Measurements from ENCODE around the gene MIR17HG.
A peak's percentile ranks its signal among the peaks of the same experiment; 100 is the strongest.
"Not testable (repeated sequence)": the region's sequence is repeated elsewhere in the genome, so short reads cannot be mapped to it uniquely, and the experiment has no call there.

The MIR17HG gene

DNA sequence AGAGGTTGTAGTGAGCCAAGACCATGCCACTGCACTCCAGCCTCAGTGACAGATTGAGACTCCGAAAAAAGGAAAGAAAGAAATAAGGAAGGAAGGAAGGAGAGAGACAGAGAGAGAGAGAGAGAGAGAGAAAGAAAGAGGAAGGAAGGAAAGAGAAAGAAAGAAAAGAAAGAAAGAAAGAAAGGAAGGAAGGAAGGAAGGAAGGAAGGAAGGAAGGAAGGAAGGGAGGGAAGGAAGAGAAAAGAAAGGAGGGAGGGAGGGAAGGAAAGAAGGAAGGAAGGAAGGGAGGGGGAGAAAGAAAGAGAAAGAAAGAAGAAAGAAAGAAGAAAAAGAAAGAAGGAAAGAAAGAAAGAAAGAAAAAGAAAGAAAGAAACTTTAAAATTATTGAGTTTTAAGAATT lies 26.5 kb upstream of the MIR17HG start:
- not testable (repeated sequence) for H3K27me3 Mint-ChIP-seq; H3K27ac Mint-ChIP-seq; H3K4me3 Mint-ChIP-seq; H3K36me3 Mint-ChIP-seq (ENCODE audit: low read depth); H3K9me3 Mint-ChIP-seq; DNase-seq
- peaks cover 14% of the 10 kb centered on the region for H3K4me1 Mint-ChIP-seq (ENCODE audit: low read depth)

DNA sequence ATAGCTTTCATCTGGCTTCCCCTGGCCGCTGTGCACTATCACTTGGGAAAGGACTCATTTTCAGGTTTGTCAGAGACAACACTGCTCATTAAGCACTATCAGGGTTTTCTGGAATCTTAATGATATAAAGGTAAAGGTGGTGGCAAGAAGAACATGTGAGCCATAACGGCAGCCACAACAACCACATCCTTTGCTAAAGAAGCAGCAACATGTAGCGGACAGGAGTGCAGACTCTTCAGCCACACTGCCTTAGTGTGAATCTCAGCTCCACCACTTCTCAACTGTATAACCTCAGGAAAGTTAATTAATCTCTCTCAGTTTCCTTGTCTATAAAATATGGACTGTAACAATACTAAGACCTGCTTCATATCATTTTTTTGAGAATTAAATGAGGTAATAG lies 24.1 kb upstream of the MIR17HG start:
- Mint-ChIP-seq H3K27me3 (peaks cover 6% of the 10 kb centered on the region), H3K9me3 (no peaks in the 10 kb centered on the region), H3K4me1 (ENCODE audit: low read depth) (peaks cover 14% of the 10 kb centered on the region), H3K36me3 (ENCODE audit: low read depth) (no peaks in the 10 kb centered on the region), H3K4me3 (no peak overlapping the region), H3K27ac (no peak overlapping the region)
- no peak for DNase-seq

DNA sequence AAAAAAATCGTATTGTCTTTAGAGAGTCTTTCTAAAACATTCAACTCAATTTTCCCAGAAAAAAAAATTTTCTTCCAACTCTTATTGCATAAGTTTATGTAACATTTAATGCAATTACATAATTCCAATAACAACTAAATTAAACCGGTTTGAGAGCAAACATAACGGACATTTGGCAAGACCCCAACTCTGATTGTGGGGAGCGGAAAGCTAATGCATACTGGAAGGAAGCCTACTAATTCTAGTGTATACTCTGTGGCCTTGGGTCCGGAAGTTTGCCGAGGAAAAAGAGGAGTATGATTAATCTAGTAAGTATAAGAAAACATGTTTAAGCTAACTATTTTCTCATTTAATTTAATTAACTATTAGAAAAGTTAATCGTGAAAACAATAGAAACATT lies 21.3 kb upstream of the MIR17HG start:
- H3K36me3 Mint-ChIP-seq (ENCODE audit: low read depth), result no peaks in the 10 kb centered on the region
- H3K27ac Mint-ChIP-seq, result no peak overlapping the region
- H3K9me3 Mint-ChIP-seq, result no peaks in the 10 kb centered on the region
- peaks cover 6% of the 10 kb centered on the region for H3K27me3 Mint-ChIP-seq
- H3K4me3 Mint-ChIP-seq, result no peak overlapping the region
- H3K4me1 Mint-ChIP-seq (ENCODE audit: low read depth), result peaks cover 22% of the 10 kb centered on the region
- no peak for DNase-seq

DNA sequence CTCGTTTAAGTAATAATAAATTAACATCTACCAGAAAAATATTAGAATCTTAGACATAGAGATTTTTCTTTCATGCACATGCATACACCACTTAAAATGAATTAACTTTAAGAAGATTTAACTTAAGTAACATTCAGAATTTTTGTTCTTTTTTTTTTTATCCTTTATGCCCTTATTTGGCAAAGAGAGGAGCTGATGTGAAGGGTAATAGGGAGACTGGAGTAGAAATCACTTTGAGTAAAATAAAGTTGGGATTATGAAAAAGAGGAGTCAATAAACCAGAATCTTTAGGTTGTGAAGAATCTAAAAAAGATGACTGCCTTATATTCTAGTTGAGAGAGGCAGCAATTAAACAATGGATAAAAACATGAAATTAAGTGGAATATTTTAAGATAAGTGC lies 18.8 kb upstream of the MIR17HG start:
- no peak for DNase-seq
- Mint-ChIP-seq H3K27me3 (peaks cover 6% of the 10 kb centered on the region), H3K27ac (no peak overlapping the region), H3K36me3 (ENCODE audit: low read depth) (no peaks in the 10 kb centered on the region), H3K4me3 (no peak overlapping the region), H3K4me1 (ENCODE audit: low read depth) (peaks cover 24% of the 10 kb centered on the region), H3K9me3 (no peaks in the 10 kb centered on the region)

DNA sequence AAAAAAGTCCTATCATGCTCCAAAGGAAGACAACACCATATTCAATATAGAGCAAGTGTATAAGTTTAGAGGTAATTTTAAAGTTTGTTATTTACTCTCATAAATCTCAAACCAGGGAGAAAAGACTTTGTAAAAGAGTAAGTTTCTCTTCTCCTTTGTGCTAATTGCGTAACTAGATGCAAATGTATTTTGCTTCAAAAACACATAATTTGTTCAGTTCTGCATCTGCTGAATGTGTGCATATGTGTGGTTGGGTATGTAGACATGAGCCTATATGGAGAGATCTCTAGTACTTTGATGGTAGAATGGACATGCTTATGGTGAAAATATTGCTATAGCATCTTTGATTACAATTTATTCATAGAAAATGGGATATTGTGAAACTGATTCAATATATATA lies 17.8 kb upstream of the MIR17HG start:
- peaks cover 30% of the 10 kb centered on the region for H3K4me1 Mint-ChIP-seq (ENCODE audit: low read depth)
- H3K27ac Mint-ChIP-seq, result no peak overlapping the region
- no peak overlapping the region for H3K4me3 Mint-ChIP-seq
- H3K36me3 Mint-ChIP-seq (ENCODE audit: low read depth), result no peaks in the 10 kb centered on the region
- no peaks in the 10 kb centered on the region for H3K9me3 Mint-ChIP-seq
- H3K27me3 Mint-ChIP-seq, result peaks cover 6% of the 10 kb centered on the region
- no peak for DNase-seq

DNA sequence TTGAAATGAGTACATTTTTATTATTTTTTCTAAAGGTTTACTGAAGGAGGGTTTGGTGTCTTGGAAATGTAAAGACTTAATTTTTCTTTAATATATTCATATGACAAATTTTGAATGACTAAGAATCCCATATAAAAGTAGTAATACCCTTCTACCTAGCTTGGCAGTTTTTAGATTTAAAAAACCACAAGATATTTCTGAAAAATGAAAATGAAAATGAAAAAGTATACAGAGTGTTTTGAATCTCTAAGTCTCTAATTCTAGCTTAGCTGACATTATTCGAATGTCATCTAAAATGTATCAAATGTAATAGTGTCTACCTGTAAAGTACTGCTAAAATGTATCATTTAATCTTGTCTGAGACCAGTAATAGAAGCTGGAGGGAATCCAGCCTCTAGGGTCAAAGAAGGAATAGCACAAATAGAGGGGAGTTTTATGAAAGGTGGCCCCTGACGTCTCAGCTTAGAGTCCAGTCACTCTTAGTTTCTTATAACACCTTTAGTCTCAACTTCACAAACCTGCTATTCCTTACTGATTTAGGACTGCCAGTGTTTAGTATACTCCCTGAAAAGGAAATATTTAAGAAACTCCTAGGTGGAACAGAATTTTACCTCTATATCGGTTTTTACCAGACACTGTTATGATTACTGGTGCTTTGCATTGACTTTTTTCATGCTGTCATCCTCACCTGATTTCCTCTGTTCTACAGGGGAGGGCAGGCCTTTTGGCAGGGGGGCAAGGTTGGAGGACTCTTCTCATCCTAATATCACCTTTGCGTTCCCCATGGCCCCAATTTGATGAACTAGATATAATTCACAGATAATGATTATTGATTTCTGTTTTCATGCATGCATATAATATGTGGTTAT lies 16.2 kb upstream of the MIR17HG start:
- Mint-ChIP-seq H3K4me1 (ENCODE audit: low read depth) (peaks cover 30% of the 10 kb centered on the region), H3K27ac (peak overlapping the region; percentile 91), H3K9me3 (no peaks in the 10 kb centered on the region), H3K4me3 (peak overlapping the region; percentile 67), H3K36me3 (ENCODE audit: low read depth) (no peaks in the 10 kb centered on the region), H3K27me3 (peaks cover 6% of the 10 kb centered on the region)
- DNase-seq, result no peak

DNA sequence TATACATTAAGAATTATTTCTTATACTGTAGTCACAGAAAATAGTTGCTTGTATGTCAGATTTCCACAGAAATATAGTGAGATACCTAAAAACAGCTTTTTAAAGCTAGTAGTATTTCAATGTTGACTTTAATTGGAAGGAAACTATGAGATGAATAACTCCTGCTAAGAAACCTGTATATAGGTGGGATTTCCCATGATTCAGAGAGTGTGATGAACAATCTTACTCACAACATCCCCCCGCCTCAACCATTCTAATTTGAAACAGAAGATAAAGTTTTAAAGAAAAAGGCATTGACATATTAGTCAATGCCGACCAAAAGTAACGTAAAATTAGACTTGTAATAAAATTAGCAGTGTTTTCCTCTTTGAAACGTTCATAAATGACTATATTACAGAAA lies 1.4 kb upstream of the MIR17HG start:
- Mint-ChIP-seq H3K27ac (peak overlapping the region; percentile 99), H3K9me3 (no peaks in the 10 kb centered on the region), H3K27me3 (no peaks in the 10 kb centered on the region), H3K4me3 (peak overlapping the region; percentile 94), H3K36me3 (ENCODE audit: low read depth) (peaks cover 27% of the 10 kb centered on the region), H3K4me1 (ENCODE audit: low read depth) (peaks cover 44% of the 10 kb centered on the region)
- DNase-seq, result no peak

DNA sequence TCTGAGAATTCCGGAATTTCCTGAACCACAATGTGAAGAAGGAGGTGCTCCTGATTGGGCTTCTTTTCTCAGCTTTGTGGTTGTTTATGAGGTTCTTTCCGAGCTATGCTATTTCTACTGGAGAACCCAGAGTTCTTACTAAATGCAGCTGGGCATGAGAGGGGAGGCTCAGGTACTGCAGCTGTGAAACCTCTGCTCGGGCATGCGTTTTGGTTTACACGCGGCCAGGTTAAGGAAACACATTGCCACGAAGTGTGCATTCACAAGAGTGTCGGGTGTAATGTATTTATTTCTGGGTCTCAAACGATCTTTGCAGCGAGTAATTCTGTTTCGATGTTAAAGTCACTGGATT lies 661 bp upstream of the MIR17HG start:
- H3K4me1 Mint-ChIP-seq (ENCODE audit: low read depth), result peaks cover 48% of the 10 kb centered on the region
- peak overlapping the region; percentile 94 for H3K4me3 Mint-ChIP-seq

DNA sequence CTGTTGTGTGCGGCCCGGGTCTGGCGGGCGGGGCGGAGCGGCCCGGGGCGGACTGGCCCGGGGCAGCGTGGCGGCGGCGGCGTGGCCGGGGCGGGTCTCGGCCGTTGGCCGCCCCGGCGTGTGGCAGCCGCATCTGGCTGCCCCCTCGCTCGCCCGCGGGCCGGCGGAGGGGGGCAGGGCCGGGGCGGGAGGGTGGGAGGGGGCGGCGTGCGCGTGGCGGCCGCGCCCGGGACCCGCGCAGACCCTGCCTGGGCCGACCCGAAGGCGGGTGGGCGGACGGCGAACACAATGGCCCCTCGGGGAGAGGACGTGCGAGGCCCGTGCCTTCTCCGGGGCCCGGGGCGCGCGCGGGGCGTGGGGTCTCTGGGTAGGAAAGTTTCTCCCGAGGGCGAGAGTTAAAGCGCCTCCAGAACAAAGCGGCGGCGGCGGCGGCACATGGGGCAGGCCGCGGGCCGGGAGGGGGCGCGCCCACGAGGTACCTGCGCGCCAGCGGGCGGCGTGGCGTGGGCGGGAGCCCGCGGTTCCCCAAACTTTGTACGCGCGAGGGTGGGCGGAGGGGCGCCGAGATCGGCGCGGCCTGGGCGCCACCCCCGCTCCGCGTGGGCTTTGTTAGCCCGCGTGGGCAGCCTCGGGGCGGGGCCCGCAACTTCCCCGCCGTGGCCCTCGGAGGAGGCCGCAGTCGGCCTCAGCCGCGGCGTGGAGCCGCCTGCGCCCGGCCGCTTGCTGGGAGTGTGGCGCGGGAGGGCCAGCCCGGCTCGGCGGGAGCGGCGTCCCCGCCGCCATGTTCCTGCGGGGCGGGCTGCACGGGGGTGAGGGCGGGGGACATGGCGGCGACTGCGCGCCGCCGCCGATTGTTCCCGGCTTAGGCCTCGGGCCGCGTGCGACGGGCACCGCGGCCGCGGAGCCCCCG lies 764 bp downstream of the MIR17HG start:
- peak; percentile 85 for DNase-seq
- Mint-ChIP-seq H3K27me3 (no peaks in the 10 kb centered on the region), H3K27ac (peak overlapping the region; percentile 84), H3K4me1 (ENCODE audit: low read depth) (peaks cover 50% of the 10 kb centered on the region), H3K4me3 (peak overlapping the region; percentile 66), H3K36me3 (ENCODE audit: low read depth) (peaks cover 48% of the 10 kb centered on the region), H3K9me3 (no peaks in the 10 kb centered on the region)

More for the DNA sequence above, 661 bp upstream of the MIR17HG start:
- no peaks in the 10 kb centered on the region for H3K27me3 Mint-ChIP-seq
- peak overlapping the region; percentile 99 for H3K27ac Mint-ChIP-seq
- H3K9me3 Mint-ChIP-seq, result no peaks in the 10 kb centered on the region
- peaks cover 34% of the 10 kb centered on the region for H3K36me3 Mint-ChIP-seq (ENCODE audit: low read depth)
- DNase-seq, result no peak

DNA sequence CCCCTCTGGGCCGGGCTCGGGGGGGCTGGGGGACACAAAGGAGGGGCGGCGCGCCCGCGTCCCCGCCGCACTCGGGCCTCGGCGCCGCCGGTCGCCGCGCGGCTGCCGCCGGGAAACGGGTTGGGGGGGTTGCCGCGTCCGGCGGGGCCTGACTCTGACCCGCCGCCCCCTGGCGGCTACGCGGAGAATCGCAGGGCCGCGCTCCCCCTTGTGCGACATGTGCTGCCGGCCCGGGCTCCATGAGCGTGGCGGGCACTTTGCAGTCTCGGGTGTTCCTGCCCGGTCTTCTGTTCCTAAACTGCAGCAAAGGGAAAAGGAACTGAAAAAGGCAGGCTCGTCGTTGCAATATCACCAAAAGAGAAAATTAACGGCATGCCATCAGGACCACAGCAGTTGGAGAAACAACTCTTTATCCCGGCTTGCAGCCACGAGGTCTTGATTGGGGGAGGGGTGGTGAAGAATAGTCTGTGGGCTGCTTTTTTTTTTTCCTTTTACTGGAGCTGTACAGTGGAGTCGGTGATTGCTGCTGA lies 1.5 kb downstream of the MIR17HG start:
- Mint-ChIP-seq H3K36me3 (ENCODE audit: low read depth) (peaks cover 56% of the 10 kb centered on the region), H3K4me1 (ENCODE audit: low read depth) (peaks cover 49% of the 10 kb centered on the region), H3K27me3 (no peaks in the 10 kb centered on the region), H3K27ac (peak overlapping the region; percentile 99), H3K4me3 (peak overlapping the region; percentile 99), H3K9me3 (no peaks in the 10 kb centered on the region)
- peak; percentile 97 for DNase-seq

DNA sequence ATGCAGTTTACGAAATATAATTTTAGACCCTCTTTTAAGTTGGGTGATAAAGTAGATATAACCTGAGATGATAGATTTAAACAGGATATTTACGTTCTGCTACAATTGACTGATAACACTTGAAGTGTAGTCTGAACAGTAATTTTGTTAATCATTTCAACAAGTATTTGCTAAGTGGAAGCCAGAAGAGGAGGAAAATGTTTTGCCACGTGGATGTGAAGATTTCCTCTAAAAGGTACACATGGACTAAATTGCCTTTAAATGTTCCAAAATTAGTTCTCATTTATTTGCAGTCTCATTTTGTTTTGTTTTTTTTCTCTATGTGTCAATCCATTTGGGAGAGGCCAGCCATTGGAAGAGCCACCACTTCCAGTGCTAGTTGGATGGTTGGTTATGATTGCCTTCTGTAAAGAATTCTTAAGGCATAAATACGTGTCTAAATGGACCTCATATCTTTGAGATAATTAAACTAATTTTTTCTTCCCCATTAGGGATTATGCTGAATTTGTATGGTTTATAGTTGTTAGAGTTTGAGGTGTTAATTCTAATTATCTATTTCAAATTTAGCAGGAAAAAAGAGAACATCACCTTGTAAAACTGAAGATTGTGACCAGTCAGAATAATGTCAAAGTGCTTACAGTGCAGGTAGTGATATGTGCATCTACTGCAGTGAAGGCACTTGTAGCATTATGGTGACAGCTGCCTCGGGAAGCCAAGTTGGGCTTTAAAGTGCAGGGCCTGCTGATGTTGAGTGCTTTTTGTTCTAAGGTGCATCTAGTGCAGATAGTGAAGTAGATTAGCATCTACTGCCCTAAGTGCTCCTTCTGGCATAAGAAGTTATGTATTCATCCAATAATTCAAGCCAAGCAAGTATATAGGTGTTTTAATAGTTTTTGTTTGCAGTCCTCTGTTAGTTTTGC lies 2.8 kb downstream of the MIR17HG start:
- Mint-ChIP-seq H3K9me3 (no peaks in the 10 kb centered on the region), H3K36me3 (ENCODE audit: low read depth) (peaks cover 68% of the 10 kb centered on the region), H3K4me3 (peak overlapping the region; percentile 99), H3K27ac (peak overlapping the region; percentile 99), H3K27me3 (no peaks in the 10 kb centered on the region), H3K4me1 (ENCODE audit: low read depth) (peaks cover 53% of the 10 kb centered on the region)
- no peak for DNase-seq

DNA sequence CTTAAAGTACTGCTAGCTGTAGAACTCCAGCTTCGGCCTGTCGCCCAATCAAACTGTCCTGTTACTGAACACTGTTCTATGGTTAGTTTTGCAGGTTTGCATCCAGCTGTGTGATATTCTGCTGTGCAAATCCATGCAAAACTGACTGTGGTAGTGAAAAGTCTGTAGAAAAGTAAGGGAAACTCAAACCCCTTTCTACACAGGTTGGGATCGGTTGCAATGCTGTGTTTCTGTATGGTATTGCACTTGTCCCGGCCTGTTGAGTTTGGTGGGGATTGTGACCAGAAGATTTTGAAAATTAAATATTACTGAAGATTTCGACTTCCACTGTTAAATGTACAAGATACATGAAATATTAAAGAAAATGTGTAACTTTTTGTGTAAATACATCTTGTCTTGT lies 3.6 kb downstream of the MIR17HG start:
- H3K36me3 Mint-ChIP-seq (ENCODE audit: low read depth), result peaks cover 77% of the 10 kb centered on the region
- no peaks in the 10 kb centered on the region for H3K9me3 Mint-ChIP-seq
- no peaks in the 10 kb centered on the region for H3K27me3 Mint-ChIP-seq
- DNase-seq, result no peak
- H3K4me1 Mint-ChIP-seq (ENCODE audit: low read depth), result peaks cover 55% of the 10 kb centered on the region
- peak overlapping the region; percentile 99 for H3K27ac Mint-ChIP-seq
- H3K4me3 Mint-ChIP-seq, result peak overlapping the region; percentile 99

DNA sequence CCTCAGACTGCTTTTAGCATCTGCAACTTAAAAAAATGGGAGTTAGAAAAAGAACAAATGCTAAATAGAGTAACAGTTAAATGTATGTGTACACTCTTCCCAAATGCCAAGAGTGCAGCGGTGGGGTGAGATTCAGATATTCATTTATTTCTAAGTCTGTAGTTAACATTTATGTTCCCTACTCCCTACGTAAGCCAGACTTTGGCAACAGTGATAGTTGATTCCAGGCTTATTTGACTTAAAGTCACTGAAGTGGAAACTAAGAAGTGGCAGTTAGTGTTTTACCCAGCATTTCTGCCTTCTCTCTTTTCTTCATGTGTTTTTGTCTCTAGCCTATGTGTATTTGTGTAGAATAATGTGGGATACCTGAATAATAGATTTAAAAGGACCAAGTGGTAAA lies 4.5 kb downstream of the MIR17HG start:
- Mint-ChIP-seq H3K9me3 (no peaks in the 10 kb centered on the region), H3K27ac (peak overlapping the region; percentile 99), H3K36me3 (ENCODE audit: low read depth) (peaks cover 83% of the 10 kb centered on the region), H3K4me3 (peak overlapping the region; percentile 99), H3K4me1 (ENCODE audit: low read depth) (peaks cover 57% of the 10 kb centered on the region), H3K27me3 (no peaks in the 10 kb centered on the region)
- no peak for DNase-seq

DNA sequence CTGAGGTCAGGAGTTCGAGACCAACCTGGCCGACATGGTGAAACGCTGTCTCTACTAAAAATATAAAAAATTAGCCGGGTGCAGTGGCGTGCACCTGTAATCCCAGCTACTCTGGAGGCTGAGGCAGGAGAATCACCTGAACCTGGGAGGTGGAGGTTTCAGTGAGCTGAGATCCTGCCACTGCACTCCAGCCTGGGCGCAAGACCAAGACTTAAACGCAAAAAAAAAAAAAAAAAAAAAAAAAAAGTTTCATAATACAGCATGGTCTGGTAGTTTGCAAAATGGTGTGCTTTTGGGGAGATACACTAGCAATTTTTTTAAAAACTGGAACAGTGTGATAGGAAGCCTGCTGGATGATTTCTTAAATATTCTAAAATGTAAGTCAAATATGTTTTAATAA lies 5.4 kb downstream of the MIR17HG start:
- not testable (repeated sequence) for H3K9me3 Mint-ChIP-seq, DNase-seq, H3K27me3 Mint-ChIP-seq
- Mint-ChIP-seq H3K36me3 (ENCODE audit: low read depth) (peaks cover 90% of the 10 kb centered on the region), H3K4me1 (ENCODE audit: low read depth) (peaks cover 62% of the 10 kb centered on the region), H3K27ac (peak overlapping the region; percentile 83), H3K4me3 (peak overlapping the region; percentile 99)
